ENCODE data around the gene POU6F1.

POU6F1 gene

DNA sequence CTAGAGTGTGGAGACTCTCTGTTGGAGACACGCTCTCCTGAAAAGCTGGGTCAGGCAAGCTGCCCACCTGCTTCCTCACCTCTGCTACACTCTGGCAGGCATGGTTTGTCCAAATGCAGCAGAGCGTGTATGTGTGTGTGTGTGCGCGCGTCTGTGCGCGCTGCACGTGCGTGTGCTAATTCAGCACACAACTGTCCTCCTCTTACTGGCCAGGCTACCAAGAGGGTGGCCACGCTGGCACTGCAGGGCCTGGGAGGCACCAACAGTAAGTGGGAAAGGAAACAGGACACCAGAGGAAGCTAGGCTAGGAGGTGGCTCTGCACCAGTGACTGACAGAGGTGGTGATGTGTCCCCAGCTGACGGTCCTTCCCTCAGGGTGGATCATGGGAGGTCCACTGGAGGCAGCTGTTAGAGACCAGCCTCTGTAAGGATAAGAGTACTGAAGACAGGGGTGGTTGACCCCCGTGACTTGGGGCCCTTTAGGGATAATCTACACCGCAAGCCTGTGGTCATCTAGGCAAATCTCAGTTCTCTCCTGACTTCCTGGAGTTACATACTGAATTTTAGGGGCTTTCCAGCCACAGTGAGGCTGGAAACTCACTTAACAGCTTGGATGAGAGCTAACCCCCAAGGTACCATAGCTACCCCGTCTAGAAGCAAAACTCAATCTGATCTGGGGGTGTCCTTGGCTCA, 29.4 kb downstream of the POU6F1 start:
- no peaks in the 10 kb centered on the region for H3K9me3 ChIP-seq (ENCODE audit: control insufficient read depth, insufficient read depth, low read depth, low read length)
- ChIA-PET CTCF (no interaction called here), POLR2A (no interaction called here)
- 0 out of 2 replicates have a peak, but pooled peaks cover 1% of the 10 kb centered on the region for H3K4me1 ChIP-seq (ENCODE audit: control insufficient read depth, insufficient read depth, low read length)
- no peak overlapping the region for H3K27ac ChIP-seq (ENCODE audit: extremely low read depth, low read depth, low read length)
- no peak overlapping the region for H3K4me3 ChIP-seq (ENCODE audit: low read depth, low read length)
- TF ChIP-seq GLIS1 (tag by site-specific recombination; IDR thresholded peaks at IDR 0.05): peak; percentile 27; the same call in 1 of the 2 replicates
- TF ChIP-seq, protein P1, sequence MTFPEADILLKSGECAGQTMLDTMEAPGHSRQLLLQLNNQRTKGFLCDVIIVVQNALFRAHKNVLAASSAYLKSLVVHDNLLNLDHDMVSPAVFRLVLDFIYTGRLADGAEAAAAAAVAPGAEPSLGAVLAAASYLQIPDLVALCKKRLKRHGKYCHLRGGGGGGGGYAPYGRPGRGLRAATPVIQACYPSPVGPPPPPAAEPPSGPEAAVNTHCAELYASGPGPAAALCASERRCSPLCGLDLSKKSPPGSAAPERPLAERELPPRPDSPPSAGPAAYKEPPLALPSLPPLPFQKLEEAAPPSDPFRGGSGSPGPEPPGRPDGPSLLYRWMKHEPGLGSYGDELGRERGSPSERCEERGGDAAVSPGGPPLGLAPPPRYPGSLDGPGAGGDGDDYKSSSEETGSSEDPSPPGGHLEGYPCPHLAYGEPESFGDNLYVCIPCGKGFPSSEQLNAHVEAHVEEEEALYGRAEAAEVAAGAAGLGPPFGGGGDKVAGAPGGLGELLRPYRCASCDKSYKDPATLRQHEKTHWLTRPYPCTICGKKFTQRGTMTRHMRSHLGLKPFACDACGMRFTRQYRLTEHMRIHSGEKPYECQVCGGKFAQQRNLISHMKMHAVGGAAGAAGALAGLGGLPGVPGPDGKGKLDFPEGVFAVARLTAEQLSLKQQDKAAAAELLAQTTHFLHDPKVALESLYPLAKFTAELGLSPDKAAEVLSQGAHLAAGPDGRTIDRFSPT (tag by site-specific recombination; IDR thresholded peaks at IDR 0.05): no peak
- H3K36me3 ChIP-seq (ENCODE audit: control insufficient read depth in 2 of 2, insufficient read depth in 1 of 2, low read length in 2 of 2): peaks cover 0 to 19% of the 10 kb centered on the region in 2 experiments; a peak in 1 of 3 replicates

DNA sequence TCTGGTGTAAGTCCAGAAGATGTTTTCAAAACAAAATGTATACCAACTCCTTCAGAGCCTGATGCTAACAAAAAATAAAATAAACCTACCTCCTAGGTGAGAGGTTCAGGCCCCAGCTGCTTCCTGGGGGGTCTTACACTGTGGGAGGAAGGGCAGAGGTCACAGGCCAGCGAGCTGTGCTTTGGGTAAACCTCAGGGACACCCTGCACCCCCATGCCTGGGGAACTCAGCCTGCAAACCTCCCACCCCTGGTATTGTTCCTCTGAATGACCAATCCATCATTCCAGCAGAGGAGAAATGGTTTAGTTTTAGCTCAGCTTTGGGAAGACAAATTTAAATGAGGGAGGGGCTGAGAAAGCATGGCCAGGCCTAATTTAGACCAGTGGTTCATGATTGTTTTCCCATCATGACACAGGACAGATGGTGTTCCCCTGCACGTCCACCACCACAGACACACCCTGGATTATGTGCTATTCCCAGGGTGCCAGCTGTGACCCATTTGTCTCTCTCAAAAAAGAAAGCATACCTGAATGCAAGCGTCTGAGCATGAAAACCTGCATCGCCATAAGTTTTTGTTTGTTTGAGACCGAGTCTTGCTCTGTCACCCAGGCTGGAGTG, 30.4 kb downstream of the POU6F1 start:
- no peak overlapping the region for H3K27ac ChIP-seq (ENCODE audit: extremely low read depth, low read depth, low read length)
- peaks cover 0 to 19% of the 10 kb centered on the region in 2 experiments; a peak in 1 of 3 replicates for H3K36me3 ChIP-seq (ENCODE audit: control insufficient read depth in 2 of 2, insufficient read depth in 1 of 2, low read length in 2 of 2)
- CTCF ChIA-PET: no interaction called here
- TF ChIP-seq ZNF837 (tag by site-specific recombination; IDR thresholded peaks at IDR 0.05) (no peak), ZNF677 (tag by site-specific recombination; IDR thresholded peaks at IDR 0.05) (no peak), RBAK (tag by site-specific recombination; IDR thresholded peaks at IDR 0.05) (no peak), ZNF473 (tag by site-specific recombination; IDR thresholded peaks at IDR 0.05) (no peak), ZNF184 (tag by site-specific recombination; IDR thresholded peaks at IDR 0.05) (no peak)
- TF ChIP-seq, protein P1 (tag by site-specific recombination; IDR thresholded peaks at IDR 0.05): no peak
- TF ChIP-seq, protein P2, sequence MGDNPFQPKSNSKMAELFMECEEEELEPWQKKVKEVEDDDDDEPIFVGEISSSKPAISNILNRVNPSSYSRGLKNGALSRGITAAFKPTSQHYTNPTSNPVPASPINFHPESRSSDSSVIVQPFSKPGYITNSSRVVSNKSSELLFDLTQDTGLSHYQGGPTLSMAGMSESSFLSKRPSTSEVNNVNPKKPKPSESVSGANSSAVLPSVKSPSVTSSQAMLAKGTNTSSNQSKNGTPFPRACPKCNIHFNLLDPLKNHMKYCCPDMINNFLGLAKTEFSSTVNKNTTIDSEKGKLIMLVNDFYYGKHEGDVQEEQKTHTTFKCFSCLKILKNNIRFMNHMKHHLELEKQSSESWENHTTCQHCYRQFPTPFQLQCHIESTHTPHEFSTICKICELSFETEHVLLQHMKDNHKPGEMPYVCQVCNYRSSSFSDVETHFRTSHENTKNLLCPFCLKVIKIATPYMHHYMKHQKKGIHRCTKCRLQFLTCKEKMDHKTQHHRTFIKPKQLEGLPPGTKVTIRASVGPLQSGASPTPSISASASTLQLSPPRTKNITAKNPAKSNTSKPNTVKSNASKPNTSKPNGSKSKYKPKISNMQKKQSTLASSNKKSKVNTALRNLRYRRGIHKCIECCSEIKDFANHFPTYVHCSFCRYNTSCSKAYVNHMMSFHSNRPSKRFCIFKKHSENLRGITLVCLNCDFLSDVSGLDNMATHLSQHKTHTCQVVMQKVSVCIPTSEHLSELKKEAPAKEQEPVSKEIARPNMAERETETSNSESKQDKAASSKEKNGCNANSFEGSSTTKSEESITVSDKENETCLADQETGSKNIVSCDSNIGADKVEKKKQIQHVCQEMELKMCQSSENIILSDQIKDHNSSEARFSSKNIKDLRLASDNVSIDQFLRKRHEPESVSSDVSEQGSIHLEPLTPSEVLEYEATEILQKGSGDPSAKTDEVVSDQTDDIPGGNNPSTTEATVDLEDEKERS (tag by site-specific recombination; IDR thresholded peaks at IDR 0.05): no peak
- TF ChIP-seq, protein P3, sequence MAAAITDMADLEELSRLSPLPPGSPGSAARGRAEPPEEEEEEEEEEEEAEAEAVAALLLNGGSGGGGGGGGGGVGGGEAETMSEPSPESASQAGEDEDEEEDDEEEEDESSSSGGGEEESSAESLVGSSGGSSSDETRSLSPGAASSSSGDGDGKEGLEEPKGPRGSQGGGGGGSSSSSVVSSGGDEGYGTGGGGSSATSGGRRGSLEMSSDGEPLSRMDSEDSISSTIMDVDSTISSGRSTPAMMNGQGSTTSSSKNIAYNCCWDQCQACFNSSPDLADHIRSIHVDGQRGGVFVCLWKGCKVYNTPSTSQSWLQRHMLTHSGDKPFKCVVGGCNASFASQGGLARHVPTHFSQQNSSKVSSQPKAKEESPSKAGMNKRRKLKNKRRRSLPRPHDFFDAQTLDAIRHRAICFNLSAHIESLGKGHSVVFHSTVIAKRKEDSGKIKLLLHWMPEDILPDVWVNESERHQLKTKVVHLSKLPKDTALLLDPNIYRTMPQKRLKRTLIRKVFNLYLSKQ (tag by site-specific recombination; IDR thresholded peaks at IDR 0.05; ENCODE audit: borderline replicate concordance): no peak
- TF ChIP-seq, protein P4, sequence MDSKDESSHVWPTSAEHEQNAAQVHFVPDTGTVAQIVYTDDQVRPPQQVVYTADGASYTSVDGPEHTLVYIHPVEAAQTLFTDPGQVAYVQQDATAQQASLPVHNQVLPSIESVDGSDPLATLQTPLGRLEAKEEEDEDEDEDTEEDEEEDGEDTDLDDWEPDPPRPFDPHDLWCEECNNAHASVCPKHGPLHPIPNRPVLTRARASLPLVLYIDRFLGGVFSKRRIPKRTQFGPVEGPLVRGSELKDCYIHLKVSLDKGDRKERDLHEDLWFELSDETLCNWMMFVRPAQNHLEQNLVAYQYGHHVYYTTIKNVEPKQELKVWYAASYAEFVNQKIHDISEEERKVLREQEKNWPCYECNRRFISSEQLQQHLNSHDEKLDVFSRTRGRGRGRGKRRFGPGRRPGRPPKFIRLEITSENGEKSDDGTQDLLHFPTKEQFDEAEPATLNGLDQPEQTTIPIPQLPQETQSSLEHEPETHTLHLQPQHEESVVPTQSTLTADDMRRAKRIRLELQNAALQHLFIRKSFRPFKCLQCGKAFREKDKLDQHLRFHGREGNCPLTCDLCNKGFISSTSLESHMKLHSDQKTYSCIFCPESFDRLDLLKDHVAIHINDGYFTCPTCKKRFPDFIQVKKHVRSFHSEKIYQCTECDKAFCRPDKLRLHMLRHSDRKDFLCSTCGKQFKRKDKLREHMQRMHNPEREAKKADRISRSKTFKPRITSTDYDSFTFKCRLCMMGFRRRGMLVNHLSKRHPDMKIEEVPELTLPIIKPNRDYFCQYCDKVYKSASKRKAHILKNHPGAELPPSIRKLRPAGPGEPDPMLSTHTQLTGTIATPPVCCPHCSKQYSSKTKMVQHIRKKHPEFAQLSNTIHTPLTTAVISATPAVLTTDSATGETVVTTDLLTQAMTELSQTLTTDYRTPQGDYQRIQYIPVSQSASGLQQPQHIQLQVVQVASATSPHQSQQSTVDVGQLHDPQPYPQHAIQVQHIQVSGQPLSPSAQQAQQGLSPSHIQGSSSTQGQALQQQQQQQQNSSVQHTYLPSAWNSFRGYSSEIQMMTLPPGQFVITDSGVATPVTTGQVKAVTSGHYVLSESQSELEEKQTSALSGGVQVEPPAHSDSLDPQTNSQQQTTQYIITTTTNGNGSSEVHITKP (tag by site-specific recombination; IDR thresholded peaks at IDR 0.05): no peak
- no peak overlapping the region for H3K4me3 ChIP-seq (ENCODE audit: low read depth, low read length)
- H3K4me1 ChIP-seq (ENCODE audit: control insufficient read depth, insufficient read depth, low read length): 0 out of 2 replicates have a peak, but pooled peaks cover 3% of the 10 kb centered on the region
- POLR2A ChIA-PET: no interaction called here
- no peaks in the 10 kb centered on the region for H3K9me3 ChIP-seq (ENCODE audit: control insufficient read depth, insufficient read depth, low read depth, low read length)

Measured in HEK293 (cell line).